Suprapubic skin (tissue), 4 donors: Measurements from ENCODE around the gene NUP85.

Source experiments
- EP300 ChIP-seq: sonication (generic); formaldehyde crosslinking; IDR thresholded peaks from one replicate; pipeline ENCODE4 v1.6.1; 2017; ENCODE audit warnings: antibody characterized with exemption
- POLR2A ChIP-seq, 2 donors: fragments of 450-650 bp; IDR thresholded peaks; one replicate each; pipeline ENCODE4 v1.6.1; 2017; ENCODE audit warnings: antibody characterized with exemption in 2 of 2, mild to moderate bottlenecking in 2 of 2, moderate library complexity in 2 of 2
- POLR2AphosphoS5 ChIP-seq, 3 donors: sonication (generic); formaldehyde crosslinking; IDR thresholded peaks; one replicate each; pipeline ENCODE4 v1.6.1; 2017; ENCODE audit warnings: antibody characterized with exemption in 3 of 3
- TF ChIP-seq, protein P1 (sequence below), 2 donors: fragments of 200-600 bp in 1 of 2; fragments of 450-650 bp in 1 of 2; sonication (generic) in 1 of 2; IDR thresholded peaks; one replicate each; pipeline ENCODE4 v1.5.1; 2016 to 2019; ENCODE audit warnings: antibody characterized with exemption in 2 of 2, mild to moderate bottlenecking in 1 of 2, moderate library complexity in 1 of 2

DNA sequence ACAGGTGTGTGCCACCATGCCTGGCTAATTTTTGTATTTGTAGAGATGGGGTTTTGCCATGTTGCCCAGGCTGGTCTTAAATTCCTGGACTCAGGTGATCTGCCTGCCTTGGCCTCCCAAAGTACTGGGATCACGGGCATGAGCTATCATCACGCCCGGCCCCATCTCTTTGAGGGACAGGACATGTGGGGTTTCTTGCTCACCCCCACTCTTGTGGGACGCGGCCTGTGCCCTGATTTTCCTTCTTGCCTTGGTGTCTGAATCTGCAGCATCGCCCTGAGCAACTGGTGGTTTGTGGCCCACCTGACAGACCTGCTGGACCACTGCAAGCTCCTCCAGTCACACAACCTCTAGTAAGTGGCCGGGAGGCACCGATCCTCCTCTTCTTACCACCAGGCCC lies 25.6 kb downstream of the NUP85 start:
- TF ChIP-seq POLR2AphosphoS5 (IDR thresholded peaks at IDR 0.05) (no peak), POLR2A (IDR thresholded peaks at IDR 0.05) (no peak), EP300 (no peak)
- TF ChIP-seq, protein P1, sequence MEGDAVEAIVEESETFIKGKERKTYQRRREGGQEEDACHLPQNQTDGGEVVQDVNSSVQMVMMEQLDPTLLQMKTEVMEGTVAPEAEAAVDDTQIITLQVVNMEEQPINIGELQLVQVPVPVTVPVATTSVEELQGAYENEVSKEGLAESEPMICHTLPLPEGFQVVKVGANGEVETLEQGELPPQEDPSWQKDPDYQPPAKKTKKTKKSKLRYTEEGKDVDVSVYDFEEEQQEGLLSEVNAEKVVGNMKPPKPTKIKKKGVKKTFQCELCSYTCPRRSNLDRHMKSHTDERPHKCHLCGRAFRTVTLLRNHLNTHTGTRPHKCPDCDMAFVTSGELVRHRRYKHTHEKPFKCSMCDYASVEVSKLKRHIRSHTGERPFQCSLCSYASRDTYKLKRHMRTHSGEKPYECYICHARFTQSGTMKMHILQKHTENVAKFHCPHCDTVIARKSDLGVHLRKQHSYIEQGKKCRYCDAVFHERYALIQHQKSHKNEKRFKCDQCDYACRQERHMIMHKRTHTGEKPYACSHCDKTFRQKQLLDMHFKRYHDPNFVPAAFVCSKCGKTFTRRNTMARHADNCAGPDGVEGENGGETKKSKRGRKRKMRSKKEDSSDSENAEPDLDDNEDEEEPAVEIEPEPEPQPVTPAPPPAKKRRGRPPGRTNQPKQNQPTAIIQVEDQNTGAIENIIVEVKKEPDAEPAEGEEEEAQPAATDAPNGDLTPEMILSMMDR (IDR thresholded peaks at IDR 0.05), result no peak
